Nephron (organoid): Measurements from ENCODE around the gene OTOA.
"Not testable (repeated sequence)": the region's sequence is repeated elsewhere in the genome, so short reads cannot be mapped to it uniquely, and the experiment has no call there.

Experiments used
- H3K27ac Mint-ChIP-seq, 3 experiments: 2 replicates each; pipeline ENCODE4 v1.8.0; 2020; ENCODE audit warnings: mixed read lengths in 3 of 3, mild to moderate bottlenecking in 2 of 3, moderate library complexity in 1 of 3
- H3K27me3 Mint-ChIP-seq: 2 replicates; pipeline ENCODE4 v1.8.0; 2021; ENCODE audit warnings: low read depth, mild to moderate bottlenecking, moderate library complexity, mixed read lengths
- H3K36me3 Mint-ChIP-seq: 2 replicates; pipeline ENCODE4 v1.8.0; 2020; ENCODE audit warnings: low read depth, mixed read lengths
- H3K4me1 Mint-ChIP-seq: 2 replicates; pipeline ENCODE4 v1.8.0; 2020; ENCODE audit warnings: mixed read lengths
- H3K4me3 Mint-ChIP-seq, 3 experiments: 2 replicates each; pipeline ENCODE4 v1.8.0; 2020; ENCODE audit warnings: mild to moderate bottlenecking in 3 of 3, mixed read lengths in 3 of 3, moderate library complexity in 2 of 3
- H3K9me3 Mint-ChIP-seq: 2 replicates; pipeline ENCODE4 v1.8.0; 2020; ENCODE audit warnings: mixed read lengths
- TF ChIP-seq, protein P1 (sequence below), 3 experiments: fragments of 200-600 bp; sonication (generic); IDR thresholded peaks; one replicate each; pipeline ENCODE4 v1.5.0; 2021; ENCODE audit warnings: antibody characterized with exemption in 3 of 3; ENCODE audit not compliant: unreplicated experiment in 3 of 3

Gene OTOA

DNA sequence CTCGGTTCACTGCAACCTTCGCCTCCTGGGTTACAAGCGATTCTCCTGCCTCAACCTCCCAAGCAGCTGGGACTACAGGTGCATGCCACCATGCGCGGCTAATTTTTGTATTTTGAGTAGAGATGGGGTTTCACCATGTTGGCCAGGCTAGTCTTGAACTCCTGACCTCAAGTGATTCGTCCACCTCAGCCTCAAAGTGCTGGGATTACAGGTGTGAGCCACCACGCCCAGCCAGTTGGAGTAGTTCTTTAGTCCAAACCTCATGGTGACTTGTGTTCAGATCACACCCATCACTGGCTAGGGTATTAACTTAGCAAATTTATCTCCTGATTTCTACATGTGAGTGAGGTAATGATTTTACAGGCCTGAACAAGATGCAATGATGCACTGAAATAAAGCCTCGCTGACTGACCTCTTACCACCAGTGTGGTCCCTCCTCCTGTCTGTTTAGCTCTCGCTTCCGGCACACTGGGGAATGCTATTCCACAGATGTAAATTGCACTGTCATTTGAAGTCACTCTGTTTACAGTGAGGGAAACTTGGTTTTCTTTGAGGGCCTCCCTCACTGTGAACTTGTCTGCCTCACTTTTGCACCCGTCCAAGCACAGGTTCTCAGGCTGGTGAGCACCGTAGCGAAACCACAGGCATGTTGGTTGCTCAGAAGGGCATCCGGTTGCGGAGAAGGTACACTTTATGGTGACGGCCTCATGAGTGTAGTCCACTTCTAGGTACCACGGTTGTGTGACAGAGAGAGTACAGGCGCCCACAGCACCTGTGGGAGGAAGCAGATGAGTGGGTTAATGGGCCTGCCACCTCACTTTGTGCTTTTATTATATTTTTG, 16.8 kb upstream of the OTOA start:
- TF ChIP-seq, protein P1, sequence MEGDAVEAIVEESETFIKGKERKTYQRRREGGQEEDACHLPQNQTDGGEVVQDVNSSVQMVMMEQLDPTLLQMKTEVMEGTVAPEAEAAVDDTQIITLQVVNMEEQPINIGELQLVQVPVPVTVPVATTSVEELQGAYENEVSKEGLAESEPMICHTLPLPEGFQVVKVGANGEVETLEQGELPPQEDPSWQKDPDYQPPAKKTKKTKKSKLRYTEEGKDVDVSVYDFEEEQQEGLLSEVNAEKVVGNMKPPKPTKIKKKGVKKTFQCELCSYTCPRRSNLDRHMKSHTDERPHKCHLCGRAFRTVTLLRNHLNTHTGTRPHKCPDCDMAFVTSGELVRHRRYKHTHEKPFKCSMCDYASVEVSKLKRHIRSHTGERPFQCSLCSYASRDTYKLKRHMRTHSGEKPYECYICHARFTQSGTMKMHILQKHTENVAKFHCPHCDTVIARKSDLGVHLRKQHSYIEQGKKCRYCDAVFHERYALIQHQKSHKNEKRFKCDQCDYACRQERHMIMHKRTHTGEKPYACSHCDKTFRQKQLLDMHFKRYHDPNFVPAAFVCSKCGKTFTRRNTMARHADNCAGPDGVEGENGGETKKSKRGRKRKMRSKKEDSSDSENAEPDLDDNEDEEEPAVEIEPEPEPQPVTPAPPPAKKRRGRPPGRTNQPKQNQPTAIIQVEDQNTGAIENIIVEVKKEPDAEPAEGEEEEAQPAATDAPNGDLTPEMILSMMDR (IDR thresholded peaks at IDR 0.05; ENCODE audit: unreplicated experiment in 3 of 3), result no peak
- peaks cover 8% of the 10 kb centered on the region for H3K4me1 Mint-ChIP-seq
- H3K27me3 Mint-ChIP-seq, result no peaks in the 10 kb centered on the region
- peaks cover 3% of the 10 kb centered on the region for H3K36me3 Mint-ChIP-seq
- H3K9me3 Mint-ChIP-seq, result no peaks in the 10 kb centered on the region
- no peak overlapping the region for H3K27ac Mint-ChIP-seq
- no peak overlapping the region for H3K4me3 Mint-ChIP-seq

DNA sequence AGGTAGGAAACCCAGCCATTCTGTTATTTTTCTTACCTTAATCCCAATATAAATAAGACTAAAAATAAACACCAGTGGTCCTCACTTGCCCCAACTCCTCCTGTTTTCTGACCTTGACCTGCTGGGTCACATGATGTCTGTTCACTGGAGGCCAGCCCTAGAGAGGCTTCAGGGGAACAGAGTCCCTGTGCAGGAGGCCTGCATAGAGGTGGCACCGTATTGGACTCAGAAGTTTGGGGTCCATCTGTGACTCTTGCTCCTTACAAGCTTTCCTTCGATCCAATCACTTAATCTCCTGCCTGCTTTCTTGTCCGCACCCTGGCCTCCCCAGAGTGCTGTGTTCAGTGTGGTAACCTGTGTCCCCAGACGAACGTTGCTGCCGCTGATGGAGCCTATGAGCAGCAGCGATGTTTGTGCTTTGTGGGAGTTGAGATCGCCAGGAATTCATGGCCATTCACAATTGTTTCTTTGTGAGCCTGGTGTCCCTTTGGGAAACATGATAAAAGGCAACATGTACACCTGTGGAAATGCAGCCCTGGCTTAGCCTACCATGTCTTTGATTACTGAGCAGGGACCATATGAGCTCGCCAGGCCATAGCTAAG, 16.1 kb upstream of the OTOA start:
- no peak overlapping the region for H3K27ac Mint-ChIP-seq
- TF ChIP-seq, protein P1 (IDR thresholded peaks at IDR 0.05; ENCODE audit: unreplicated experiment in 3 of 3), result no peak
- peaks cover 8% of the 10 kb centered on the region for H3K4me1 Mint-ChIP-seq
- no peaks in the 10 kb centered on the region for H3K27me3 Mint-ChIP-seq
- H3K9me3 Mint-ChIP-seq, result no peaks in the 10 kb centered on the region
- no peak overlapping the region for H3K4me3 Mint-ChIP-seq
- peaks cover 3% of the 10 kb centered on the region for H3K36me3 Mint-ChIP-seq

DNA sequence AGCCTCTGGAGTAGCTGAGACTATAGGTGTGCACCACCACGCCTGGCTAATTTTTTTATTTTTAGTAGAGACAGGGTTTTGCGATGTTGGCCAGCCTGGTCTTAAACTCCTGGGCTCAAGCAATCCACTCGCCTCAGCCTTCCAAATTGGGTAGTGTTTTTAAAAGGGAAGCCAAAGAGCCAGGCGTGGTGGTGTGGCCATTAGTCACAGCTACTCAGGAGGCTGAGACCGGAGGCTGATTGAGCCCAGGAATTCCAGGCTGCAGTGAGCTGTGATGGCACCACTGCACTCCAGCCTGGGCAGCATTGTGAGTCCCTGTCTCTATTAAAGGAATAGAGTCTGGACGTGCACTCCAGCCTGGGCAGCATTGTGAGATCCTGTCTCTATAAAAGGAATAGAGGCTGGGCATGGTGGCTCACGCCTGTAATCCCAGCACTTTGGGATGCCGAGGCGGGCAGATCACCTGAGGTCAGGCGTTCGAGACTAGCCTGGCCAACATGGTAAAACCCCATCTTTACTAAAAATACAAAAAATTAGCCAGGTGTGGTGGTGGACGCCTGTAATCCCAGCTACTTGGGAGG, 13.9 kb upstream of the OTOA start:
- not testable (repeated sequence) for H3K9me3 Mint-ChIP-seq, H3K27me3 Mint-ChIP-seq, H3K4me3 Mint-ChIP-seq, H3K27ac Mint-ChIP-seq, H3K4me1 Mint-ChIP-seq
- peaks cover 16% of the 10 kb centered on the region for H3K36me3 Mint-ChIP-seq

DNA sequence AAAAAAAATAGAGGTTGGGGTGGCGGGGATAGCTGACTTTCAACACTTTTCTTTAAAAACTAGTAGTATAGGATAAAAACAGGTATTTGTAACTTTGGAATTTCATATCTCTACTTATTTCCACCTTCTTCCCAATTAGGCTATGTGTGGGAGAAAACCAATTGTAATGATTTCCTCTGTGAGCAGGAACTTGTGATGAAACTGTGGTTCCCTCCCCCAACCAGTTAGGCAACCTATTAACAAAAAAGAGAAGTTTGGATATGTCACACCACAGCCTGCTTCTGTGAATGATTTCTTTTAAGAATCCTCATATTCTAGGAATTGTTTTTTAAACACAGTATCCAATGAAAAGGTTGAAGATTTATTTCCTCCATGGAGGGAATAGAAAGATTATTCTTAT, 13.2 kb upstream of the OTOA start:
- no peaks in the 10 kb centered on the region for H3K9me3 Mint-ChIP-seq
- TF ChIP-seq, protein P1 (IDR thresholded peaks at IDR 0.05; ENCODE audit: unreplicated experiment in 3 of 3), result no peak
- peaks cover 22% of the 10 kb centered on the region for H3K36me3 Mint-ChIP-seq
- peaks cover 4% of the 10 kb centered on the region for H3K4me1 Mint-ChIP-seq
- H3K4me3 Mint-ChIP-seq, result no peak overlapping the region
- no peaks in the 10 kb centered on the region for H3K27me3 Mint-ChIP-seq
- no peak overlapping the region for H3K27ac Mint-ChIP-seq

DNA sequence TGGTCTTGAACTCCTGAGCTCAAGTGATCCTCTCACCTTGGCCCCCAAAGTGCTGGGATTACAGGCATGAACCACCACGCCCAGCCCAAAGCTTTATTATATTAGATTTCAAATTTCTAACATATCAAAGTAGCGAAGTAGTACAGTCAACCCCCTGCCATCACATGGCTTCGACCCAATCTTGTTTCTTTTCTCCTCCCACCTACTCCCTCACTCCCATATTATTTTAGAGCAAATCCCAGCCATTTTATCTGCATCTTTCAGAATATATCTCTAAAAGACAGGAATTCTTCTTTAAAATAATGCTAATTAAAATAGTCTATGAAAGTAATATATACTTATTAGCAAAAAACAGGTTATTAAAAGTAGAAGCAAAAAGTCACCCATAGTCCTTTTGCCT, 12.3 kb upstream of the OTOA start:
- no peaks in the 10 kb centered on the region for H3K27me3 Mint-ChIP-seq
- TF ChIP-seq, protein P1 (IDR thresholded peaks at IDR 0.05; ENCODE audit: unreplicated experiment in 3 of 3), result no peak
- peaks cover 4% of the 10 kb centered on the region for H3K4me1 Mint-ChIP-seq
- H3K36me3 Mint-ChIP-seq, result peaks cover 23% of the 10 kb centered on the region
- H3K9me3 Mint-ChIP-seq, result no peaks in the 10 kb centered on the region
- no peak overlapping the region for H3K27ac Mint-ChIP-seq
- H3K4me3 Mint-ChIP-seq, result no peak overlapping the region

DNA sequence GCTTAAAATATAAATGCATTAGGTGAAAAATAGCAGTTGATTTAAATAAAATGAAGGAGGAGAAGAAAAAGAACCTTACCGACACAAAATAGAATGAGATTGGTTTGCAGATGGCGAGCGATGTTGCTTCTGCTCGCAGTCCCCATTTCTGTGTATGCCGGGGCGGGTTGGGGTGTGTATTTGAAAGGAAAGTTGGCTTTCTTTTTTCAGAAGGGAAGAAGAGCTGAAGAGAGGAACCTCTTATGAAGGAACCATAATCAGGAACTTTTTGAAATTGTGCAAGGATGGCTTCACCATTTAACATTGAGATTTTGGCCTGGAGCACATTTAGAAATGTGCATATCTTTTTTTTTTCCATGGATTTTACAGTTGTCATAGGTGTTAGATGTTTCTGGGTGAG, 11.3 kb upstream of the OTOA start, which contains the start of gene IGSF6:
Gene IGSF6 (minus strand): TSS at position 156 of the 400 bp plus-strand sequence. CDS start 10 bp downstream, at position 146.
- H3K27me3 Mint-ChIP-seq, result no peaks in the 10 kb centered on the region
- no peaks in the 10 kb centered on the region for H3K9me3 Mint-ChIP-seq
- no peak within 1 kb of the TSS for H3K4me3 Mint-ChIP-seq
- H3K27ac Mint-ChIP-seq, result no peak within 1 kb of the TSS
- TF ChIP-seq, protein P1 (IDR thresholded peaks at IDR 0.05; ENCODE audit: unreplicated experiment in 3 of 3), result no peak
- peaks cover 4% of the 10 kb centered on the region for H3K4me1 Mint-ChIP-seq
- peaks cover 28% of the 10 kb centered on the region for H3K36me3 Mint-ChIP-seq
